ENCODE data around the gene CEMP1.

The CEMP1 gene

GRCh38 chr16:2485811-2486507, 45.2 kb downstream of the CEMP1 start:
- no peak for DNase-seq (ENCODE audit: low read depth)
- no peak for TF ChIP-seq CTCF (conservative IDR thresholded peaks at IDR 0.05; ENCODE audit: low read length)
- no peak overlapping the region for H3K4me3 ChIP-seq (ENCODE audit: low read length)

- H3K4me3 ChIP-seq (ENCODE audit: low read length), result no peak overlapping the region
- no peak for TF ChIP-seq CTCF (conservative IDR thresholded peaks at IDR 0.05; ENCODE audit: low read length)
- DNase-seq (ENCODE audit: low read depth), result no peak
Observed at GRCh38 chr16:2484898-2485508, 46.2 kb downstream of the CEMP1 start.

- TF ChIP-seq CTCF (conservative IDR thresholded peaks at IDR 0.05; ENCODE audit: low read length), result no peak
- no peak for DNase-seq (ENCODE audit: low read depth)
- H3K4me3 ChIP-seq (ENCODE audit: low read length), result peak overlapping the region; percentile 59; the same call in 1 of the 2 replicates
Observed at GRCh38 chr16:2483939-2484897, 47.0 kb downstream of the CEMP1 start.

- no peak for TF ChIP-seq CTCF (conservative IDR thresholded peaks at IDR 0.05; ENCODE audit: low read length)
- H3K4me3 ChIP-seq (ENCODE audit: low read length), result peak overlapping the region; percentile 59
- peak; percentile 82 for DNase-seq (ENCODE audit: low read depth)
Observed at GRCh38 chr16:2482708-2483534, 48.3 kb downstream of the CEMP1 start.

- no peak for TF ChIP-seq CTCF (conservative IDR thresholded peaks at IDR 0.05; ENCODE audit: low read length)
- peak overlapping the region; percentile 41 for H3K4me3 ChIP-seq (ENCODE audit: low read length)
- no peak for DNase-seq (ENCODE audit: low read depth)
Observed at GRCh38 chr16:2482249-2482648, 49.0 kb downstream of the CEMP1 start.

GRCh38 chr16:2481676-2482075, 49.5 kb downstream of the CEMP1 start:
- no peak for DNase-seq (ENCODE audit: low read depth)
- no peak for TF ChIP-seq CTCF (conservative IDR thresholded peaks at IDR 0.05; ENCODE audit: low read length)
- no peak overlapping the region for H3K4me3 ChIP-seq (ENCODE audit: low read length)
